ENCODE results near the gene RALY.

GRCh38 chr20:34058831-34059230 lies 65.1 kb downstream of the RALY start:
- TF ChIP-seq CTCF (IDR thresholded peaks at IDR 0.05) (no peak), EP300 (IDR thresholded peaks at IDR 0.05) (no peak), POLR2AphosphoS5 (IDR thresholded peaks at IDR 0.05) (no peak)

All from upper lobe of left lung (tissue), 4 donors.